AG04449 (cell line): ENCODE data around the gene MYO1G.

Experiments
- CTCF ChIA-PET: fragments of 350-600 bp; formaldehyde crosslinking; extraction: SDS; loops from one replicate; lab custom pipeline; 2021; ENCODE audit warnings: antibody characterized with exemption; lab: Yijun Ruan, JAX
- POLR2A ChIA-PET: fragments of 400-600, 350-600 bp; formaldehyde crosslinking; extraction: SDS; loops from one replicate; lab custom pipeline; 2020; ENCODE audit warnings: antibody characterized with exemption, inconsistent platforms; lab: Yijun Ruan, JAX
- DNase-seq: peaks from one replicate; pipeline ENCODE4 v3.0.0-alpha.2; 2010; ENCODE audit warnings: low read depth, low spot score
- H3K4me3 ChIP-seq: 2 replicates; pipeline ENCODE4 v1.5.1; 2011; ENCODE audit warnings: low read depth, mild to moderate bottlenecking, control low read depth, low read length
- CTCF ChIP-seq: IDR thresholded peaks from one replicate; pipeline ENCODE4 v1.5.1; 2011; ENCODE audit warnings: mild to moderate bottlenecking, moderate library complexity, low read length, control low read depth, inconsistent platforms; ENCODE audit not compliant: insufficient read depth; ENCODE audit errors: missing control alignments

Gene MYO1G

GRCh38 chr7:44965937-44966730 lies 12.7 kb downstream of the MYO1G start:
- no peak for TF ChIP-seq CTCF
- ChIA-PET POLR2A (no interaction called here), CTCF (interaction anchor here (3.7 to 4.9 kb wide), 2 partner anchors 8 to 169 kb away, joined by 21 to 38 read pairs; no protein-coding TSS in a partner anchor)
- no peak overlapping the region for H3K4me3 ChIP-seq
- no peak for DNase-seq

GRCh38 chr7:44965441-44965903 lies 13.3 kb downstream of the MYO1G start:
- POLR2A ChIA-PET: no interaction called here
- CTCF ChIA-PET: interaction anchor here (1.0 to 4.9 kb wide), 3 partner anchors 9 to 170 kb away, joined by 3 to 38 read pairs (median 21); no protein-coding TSS in a partner anchor
- no peak for DNase-seq
- TF ChIP-seq CTCF: no peak
- H3K4me3 ChIP-seq: no peak overlapping the region

GRCh38 chr7:44964831-44965440 lies 13.9 kb downstream of the MYO1G start:
- CTCF ChIA-PET: interaction anchor here (0.6 to 4.9 kb wide), 7 partner anchors 10 to 377 kb away, joined by 3 to 38 read pairs (median 3); no protein-coding TSS in a partner anchor

GRCh38 chr7:44964384-44964830 lies 14.4 kb downstream of the MYO1G start:
- peak; percentile 40 for TF ChIP-seq CTCF
- ChIA-PET POLR2A (no interaction called here), CTCF (interaction anchor here (0.6 to 4.9 kb wide), 8 partner anchors 9 to 376 kb away, joined by 3 to 38 read pairs (median 3); no protein-coding TSS in a partner anchor)
- H3K4me3 ChIP-seq: no peak overlapping the region
- no peak for DNase-seq

More at GRCh38 chr7:44964831-44965440, 13.9 kb downstream of the MYO1G start:
- POLR2A ChIA-PET: no interaction called here
- DNase-seq: no peak
- H3K4me3 ChIP-seq: no peak overlapping the region
- TF ChIP-seq CTCF: no peak

DNA sequence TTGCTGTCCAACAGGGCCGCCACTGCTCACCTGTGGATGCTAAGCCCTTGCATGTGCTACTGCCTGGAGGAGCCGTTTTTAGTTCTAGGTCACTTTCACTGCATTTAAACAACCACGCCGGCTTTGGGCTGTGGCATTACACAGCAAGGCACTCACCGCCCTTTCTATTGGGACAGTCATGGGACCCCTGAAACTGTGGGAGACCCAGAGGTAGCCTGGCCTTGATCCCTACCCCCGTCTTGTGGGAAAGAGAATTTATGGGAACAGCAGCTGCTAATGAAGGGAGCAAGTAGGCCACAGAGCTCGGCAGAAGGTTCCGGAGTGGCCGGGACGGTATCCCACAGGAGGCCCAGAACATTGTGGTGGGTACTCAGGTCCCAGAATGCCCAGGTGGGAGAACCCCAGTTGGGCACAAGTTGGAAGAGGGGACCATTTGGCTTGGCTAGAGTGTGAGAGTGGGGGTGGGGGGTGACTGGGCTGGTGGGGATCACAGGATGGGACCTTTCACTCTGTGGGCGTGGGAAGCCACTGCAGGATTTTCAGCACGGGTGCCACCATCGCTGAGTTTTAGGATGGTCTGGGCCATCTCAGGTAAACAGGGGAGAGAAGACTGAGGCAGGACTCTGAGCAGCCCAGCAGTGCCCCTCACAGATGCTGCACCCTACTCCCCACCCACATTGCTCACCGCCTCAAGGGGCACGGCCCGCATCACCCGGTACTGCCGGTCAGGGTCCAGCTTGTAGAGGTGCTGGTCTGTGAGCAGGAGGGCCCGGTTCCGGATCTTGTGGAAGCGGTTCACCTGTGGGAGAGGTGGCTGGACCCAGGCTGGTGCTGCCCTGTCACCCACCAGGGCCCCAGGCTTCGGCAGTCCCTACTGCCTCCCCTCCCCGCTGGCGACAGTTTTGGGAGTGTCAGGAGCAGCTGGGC lies 15.2 kb downstream of the MYO1G start:
- no peak for TF ChIP-seq CTCF
- CTCF ChIA-PET: interaction anchor here (0.9 to 4.9 kb wide), 7 partner anchors 8 to 214 kb away, joined by 3 to 38 read pairs (median 3); no protein-coding TSS in a partner anchor
- DNase-seq: no peak
- H3K4me3 ChIP-seq: no peak overlapping the region
- POLR2A ChIA-PET: no interaction called here
